Measurements from ENCODE around the gene TUBGCP3. TPM values are rescaled to one million over a fixed set of nuclear protein-coding genes. Genes with fewer than 3 reads are reported as not detected.

The TUBGCP3 gene
- total RNA-seq, 1 experiment from 2014 or later: 37.3 TPM

DNA sequence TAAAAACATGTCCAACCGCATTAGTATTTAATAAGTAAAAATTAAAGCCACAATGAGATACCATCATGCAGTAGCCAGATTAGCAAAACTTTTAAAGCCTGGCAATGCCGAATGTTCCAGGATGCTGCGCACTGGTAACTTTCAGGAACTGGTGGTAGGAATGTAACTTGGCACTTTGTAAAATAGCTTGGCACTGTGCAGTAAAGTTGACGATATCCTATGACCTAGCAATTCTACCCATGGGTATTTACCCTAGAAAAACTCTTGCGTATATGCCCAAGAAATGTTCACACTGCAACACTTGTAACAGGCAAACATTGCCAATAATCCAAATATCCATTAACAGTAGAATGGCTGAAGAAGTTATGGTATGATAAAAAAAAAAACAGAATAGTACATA lies 114.1 kb downstream of the TUBGCP3 start:
- Histone ChIP-seq H2BK15ac (ENCODE audit: low read depth, low read length) (no peak overlapping the region), H2BK5ac (ENCODE audit: insufficient read length, low read length) (no peak overlapping the region), H4K8ac (replicated peaks; ENCODE audit: insufficient read length, low read depth, low read length) (no peak overlapping the region), H3K27ac (ENCODE audit: insufficient read length, low read depth, low read length) (no peak overlapping the region), H3K56ac (ENCODE audit: insufficient read length, low read depth, low read length) (no peak overlapping the region), H3K23ac (ENCODE audit: insufficient read length, low read depth, low read length) (no peak overlapping the region), H3T11ph (ENCODE audit: low read length) (no peak overlapping the region), H3K23me2 (ENCODE audit: insufficient read length, low read depth, low read length, poor library complexity, severe bottlenecking) (no peaks in the 10 kb centered on the region), H2BK20ac (ENCODE audit: low read depth, low read length, poor library complexity, severe bottlenecking) (no peak overlapping the region), H3K79me1 (ENCODE audit: insufficient read depth, low read depth, low read length, poor library complexity, severe bottlenecking) (no peaks in the 10 kb centered on the region), H3K9me3 (ENCODE audit: control insufficient read depth, low read depth, low read length) (no peaks in the 10 kb centered on the region), H4K5ac (ENCODE audit: insufficient read length, low read depth, low read length) (no peak overlapping the region), H3K9ac (ENCODE audit: extremely low read depth, insufficient read length, low read length) (no peak overlapping the region), H2BK12ac (ENCODE audit: insufficient read length, low read depth, low read length) (no peak overlapping the region), H3K4me2 (ENCODE audit: insufficient read depth, insufficient read length, low read length) (no peak overlapping the region), H3K4ac (ENCODE audit: low read depth, low read length) (no peak overlapping the region), H3K79me2 (ENCODE audit: insufficient read depth, low read length) (no peaks in the 10 kb centered on the region), H4K20me1 (ENCODE audit: control insufficient read depth, insufficient read depth, insufficient read length) (no peaks in the 10 kb centered on the region), H4K91ac (ENCODE audit: insufficient read length, low read depth, low read length) (no peak overlapping the region), H3K4me1 (ENCODE audit: insufficient read depth, low read length) (no peaks in the 10 kb centered on the region), H3K14ac (ENCODE audit: insufficient read depth, low read length) (no peak overlapping the region), H2AK5ac (ENCODE audit: insufficient read length, low read length) (no peak overlapping the region), H2AFZ (ENCODE audit: low read length) (no peak overlapping the region), H3K18ac (ENCODE audit: insufficient read length, low read depth, low read length) (no peak overlapping the region), H2BK120ac (ENCODE audit: low read depth, low read length, poor library complexity, severe bottlenecking) (no peak overlapping the region), H3K27me3 (ENCODE audit: insufficient read depth, low read length) (no peaks in the 10 kb centered on the region)
- no peak overlapping the region for H3K4me3 Mint-ChIP-seq
- 0 out of 7 replicates have a peak, but pooled peaks cover 0 to 3% (median 0%) of the 10 kb centered on the region in 3 experiments for H3K36me3 Mint-ChIP-seq (ENCODE audit: insufficient read depth in 1 of 3, low read depth in 3 of 3)
- DNase-seq: no peak
- H3K9me3 Mint-ChIP-seq: no peaks in the 10 kb centered on the region; a peak in 2 of 5 replicates
- peaks cover 2% of the 10 kb centered on the region for H3K27me3 Mint-ChIP-seq (ENCODE audit: low read depth)
- no peak for TF ChIP-seq CTCF (conservative IDR thresholded peaks at IDR 0.05)
- H3K27ac Mint-ChIP-seq: no peak overlapping the region
- H3K4me1 Mint-ChIP-seq: no peaks in the 10 kb centered on the region
- no CpG with 5 or more reads among the region's 5 CpGs for WGBS (ENCODE audit: extremely low coverage, insufficient read length, low lambda C conversion rate)

Data from H9 (cell line).